HepG2 (cell line): ENCODE data around the gene GPR15LG. TPM values are rescaled to one million over a fixed set of nuclear protein-coding genes. Genes with fewer than 3 reads are reported as not detected.

Experiments used
- ARID3A ChIP-seq: IDR thresholded peaks from 2 replicates; pipeline ENCODE4 v1.6.1; 2012; ENCODE audit warnings: low read depth, low read length, improper control_type of control experiment
- ATF7-NPFF ChIP-seq: sonication (generic); formaldehyde crosslinking; IDR thresholded peaks from 2 replicates; pipeline ENCODE4 v1.8.1; 2023; ENCODE audit warnings: mild to moderate bottlenecking, low read depth, missing genetic modification reagents, moderate library complexity
- DMAP1 ChIP-seq: IDR thresholded peaks from 2 replicates; pipeline ENCODE4 v1.6.1; 2016
- EP300 ChIP-seq, 3 experiments: sonication (generic) in 1 of 3; formaldehyde crosslinking in 1 of 3; IDR thresholded peaks; 2 replicates each; pipeline versions ENCODE4 v1.5.1 to v1.6.1; 2011 to 2020; ENCODE audit warnings: low read depth in 2 of 3, low read length in 2 of 3, borderline replicate concordance in 1 of 3, improper control_type of control experiment in 1 of 3, mild to moderate bottlenecking in 1 of 3, missing genetic modification reagents in 1 of 3, moderate library complexity in 1 of 3
- KMT2B ChIP-seq: IDR thresholded peaks from 2 replicates; pipeline ENCODE4 v1.6.1; 2016; ENCODE audit warnings: missing genetic modification reagents, missing compliant biosample characterization
- MXD3 ChIP-seq: IDR thresholded peaks from 2 replicates; pipeline ENCODE4 v1.6.1; 2016; ENCODE audit warnings: mild to moderate bottlenecking, missing biosample characterization, missing genetic modification reagents
- NR2F2 ChIP-seq: IDR thresholded peaks from 2 replicates; pipeline ENCODE4 v1.6.1; 2012; ENCODE audit warnings: low read depth, inconsistent platforms, borderline replicate concordance
- PBX3 ChIP-seq: sonication (generic); formaldehyde crosslinking; IDR thresholded peaks from 2 replicates; pipeline ENCODE4 v1.8.1; 2023; ENCODE audit warnings: missing genetic modification reagents, inconsistent platforms, borderline replicate concordance
- ZBED4 ChIP-seq: sonication (generic); formaldehyde crosslinking; IDR thresholded peaks from 2 replicates; pipeline ENCODE4 v1.4.0; 2020; ENCODE audit warnings: missing genetic modification reagents, borderline replicate concordance
- ZNF557 ChIP-seq: sonication (generic); formaldehyde crosslinking; IDR thresholded peaks from 2 replicates; pipeline ENCODE4 v1.4.0; 2020; ENCODE audit warnings: missing genetic modification reagents
- polyA plus RNA-seq, 8 experiments: library from polyadenylated mRNA; depleted of rRNA in 3 of 8; stranded (reverse) in 7 of 8; unstranded in 1 of 8; fragments of >200 nt; fragmentation: Illumina TruSeq in 4 of 8; extraction: Trizol in 4 of 8; gene quantifications; 2 replicates each; pipeline versions ENCODE4 v1.2.1 to v1.2.3, GENCODE V29; 2011 to 2016; ENCODE audit warnings: low read depth in 4 of 8, missing spikeins in 1 of 8, mixed read lengths in 1 of 8; ENCODE audit not compliant: insufficient read depth in 1 of 8
- total RNA-seq, 5 experiments: library from RNA; depleted of rRNA; stranded (reverse); fragments of >200 nt; fragmentation: Illumina TruSeq; extraction: Trizol; gene quantifications; 2 replicates each; pipeline ENCODE4 v1.2.3, GENCODE V29; 2016; ENCODE audit warnings: low read depth in 1 of 5

The GPR15LG gene
- total and polyA plus RNA-seq, 2 of the 13 experiments (the other 11 are each of a cell fraction or from before 2014, with no cell fraction given) = not detected

- TF ChIP-seq ARID3A (no peak), DMAP1 (CRISPR knock-in tag) (no peak), PBX3 (CRISPR knock-in tag) (no peak), ZBED4 (CRISPR knock-in tag) (no peak), EP300 (IDR thresholded peaks at IDR 0.05; ENCODE audit: low read depth in 2 of 2, low read length in 2 of 2) (no peak), EP300 (CRISPR knock-in tag; IDR thresholded peaks at IDR 0.05; ENCODE audit: borderline replicate concordance) (no peak), ZNF557 (CRISPR knock-in tag) (no peak), ATF7-NPFF (CRISPR knock-in tag) (no peak), MXD3 (CRISPR knock-in tag) (no peak), KMT2B (no peak), NR2F2 (no peak)
Measured at GRCh38 chr10:84176351-84176750, 2.8 kb downstream of the GPR15LG start (continued).
